ENCODE results near the gene OR5B3. TPM values are rescaled to one million over a fixed set of nuclear protein-coding genes. Genes with fewer than 3 reads are reported as not detected.

The OR5B3 gene
- total and polyA plus RNA-seq, 2 donors = not detected

Other genes starting within 250 kb of the OR5B3 start
- not detected for gene OR9Q2, start 217.8 kb downstream of the OR5B3 start, total RNA-seq
- gene OR9Q2, start 217.8 kb downstream of the OR5B3 start, polyA plus RNA-seq = not detected
- not detected for gene OR1S2, start 202.7 kb downstream of the OR5B3 start, total RNA-seq
- gene OR1S2, start 202.7 kb downstream of the OR5B3 start, polyA plus RNA-seq = 0.07 TPM
- not detected for gene OR1S1, start 194.2 kb downstream of the OR5B3 start, total RNA-seq
- not detected for gene OR1S1, start 194.2 kb downstream of the OR5B3 start, polyA plus RNA-seq
- not detected for gene OR10Q1, start 178.0 kb downstream of the OR5B3 start, total RNA-seq
- not detected for gene OR10Q1, start 178.0 kb downstream of the OR5B3 start, polyA plus RNA-seq
- not detected for gene OR10W1, start 138.6 kb downstream of the OR5B3 start, total RNA-seq
- 0.02 TPM for gene OR10W1, start 138.6 kb downstream of the OR5B3 start, polyA plus RNA-seq
- not detected for gene OR5B17, start 47.8 kb downstream of the OR5B3 start, total RNA-seq
- gene OR5B17, start 47.8 kb downstream of the OR5B3 start, polyA plus RNA-seq = not detected
- gene OR5B2, start 21.2 kb upstream of the OR5B3 start, total RNA-seq = 0.09 TPM
- 0.02 TPM for gene OR5B2, start 21.2 kb upstream of the OR5B3 start, polyA plus RNA-seq
- gene OR5B12, start 35.4 kb upstream of the OR5B3 start, total RNA-seq = not detected
- gene OR5B12, start 35.4 kb upstream of the OR5B3 start, polyA plus RNA-seq = 0.07 TPM
- not detected for gene OR5B21, start 101.2 kb upstream of the OR5B3 start, total RNA-seq
- not detected for gene OR5B21, start 101.2 kb upstream of the OR5B3 start, polyA plus RNA-seq
- gene LPXN, start 169.0 kb upstream of the OR5B3 start, total RNA-seq = 67.5 TPM
- 58.8 TPM for gene LPXN, start 169.0 kb upstream of the OR5B3 start, polyA plus RNA-seq
- gene ZFP91, start 172.2 kb upstream of the OR5B3 start, total RNA-seq = 35.8 TPM
- 20.2 TPM for gene ZFP91, start 172.2 kb upstream of the OR5B3 start, polyA plus RNA-seq
- 0.66 TPM for gene CNTF, start 215.8 kb upstream of the OR5B3 start, total RNA-seq
- gene CNTF, start 215.8 kb upstream of the OR5B3 start, polyA plus RNA-seq = 0.16 TPM